Body of pancreas (tissue), 4 donors: ENCODE results near the gene CPA3. TPM values are rescaled to one million over a fixed set of nuclear protein-coding genes. Genes with fewer than 3 reads are reported as not detected.

ENCODE experiments used
- ATAC-seq: fragments of 150-250 bp; one replicate; pipeline ENCODE4 v1.9.1; 2016
- DNase-seq, 4 donors: peaks; one replicate each; pipeline ENCODE4 v3.0.0-alpha.2; 2019
- H3K27ac ChIP-seq, 4 donors: fragments of 200-600 bp; sonication (generic); 1 replicate in 3 of 4; 2 replicates in 1 of 4; pipeline versions ENCODE4 v1.5.1 to v1.6.1; 2016 to 2019; ENCODE audit warnings: mild to moderate bottlenecking in 1 of 4, mixed read lengths in 1 of 4, moderate library complexity in 1 of 4
- H3K27me3 ChIP-seq, 2 donors: fragments of 200-600 bp; sonication (generic); one replicate each; pipeline ENCODE4 v1.6.0; 2016; ENCODE audit warnings: mild to moderate bottlenecking in 1 of 2
- H3K36me3 ChIP-seq, 2 donors: fragments of 200-600 bp; sonication (generic); replicated peaks in 1 of 2; 2 replicates each; pipeline ENCODE4 v1.5.1; 2016; ENCODE audit warnings: low read depth in 2 of 2; ENCODE audit not compliant: insufficient read depth in 1 of 2
- H3K4me1 ChIP-seq: fragments of 200-600 bp; sonication (generic); one replicate; pipeline ENCODE4 v1.6.0; 2016
- H3K4me3 ChIP-seq, 2 donors: fragments of 200-600 bp; sonication (generic); 1 replicate in 1 of 2; 2 replicates in 1 of 2; pipeline ENCODE4 v1.5.1; 2016 to 2019
- H3K9me3 ChIP-seq, 3 donors: fragments of 200-600 bp; sonication (generic); 1 replicate in 2 of 3; 2 replicates in 1 of 3; pipeline ENCODE4 v1.5.1; 2016
- POLR2A ChIP-seq, 3 donors: fragments of 450-650 bp; IDR thresholded peaks; one replicate each; pipeline ENCODE4 v1.6.1; 2016; ENCODE audit warnings: antibody characterized with exemption in 3 of 3, mild to moderate bottlenecking in 2 of 3
- WGBS, 2 donors: methylation state at CpG; one replicate each; pipeline ENCODE4 v1.1.5; 2017; 5-methylcytosine and 5-hydroxymethylcytosine counted together
- intact Hi-C: fragments of 100-400 bp; cut with DNase I; formaldehyde crosslinking; loops from one replicate; pipeline ENCODE4 v1.15.1; 2023
- total RNA-seq, 2 donors: library from RNA; depleted of rRNA; stranded (reverse); fragments of >200 nt; gene quantifications; one replicate each; pipeline ENCODE4 v1.1.0, GENCODE V29; 2016
- TF ChIP-seq, protein P1 (sequence below), 7 experiments: fragments of 450-650 bp in 4 of 7; fragments of 200-600 bp in 3 of 7; sonication (generic) in 3 of 7; IDR thresholded peaks; one replicate each; pipeline ENCODE4 v1.5.1; 2016 to 2019; ENCODE audit warnings: antibody characterized with exemption in 7 of 7

Gene CPA3
- total RNA-seq, 2 donors from 2014 or later, result 4.9 to 5.7 TPM

DNA sequence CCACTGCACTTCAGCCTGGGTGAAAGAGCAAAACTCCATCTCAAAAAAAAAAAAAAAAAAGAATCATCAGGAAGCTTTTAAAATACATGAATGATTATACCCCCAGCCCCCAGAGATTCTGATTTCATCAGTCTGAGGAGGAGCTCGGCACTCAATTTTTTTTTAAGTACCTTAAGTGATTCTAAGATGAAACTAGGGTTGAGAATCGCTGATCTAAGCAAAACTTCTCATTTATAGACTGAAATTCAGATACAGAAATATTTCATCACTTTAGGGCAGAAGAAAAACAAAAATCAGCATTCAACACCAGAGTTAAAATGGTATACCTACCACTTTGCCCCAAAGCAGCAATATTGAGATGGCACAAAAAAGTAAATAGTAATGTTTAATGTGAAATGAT lies 24.7 kb downstream of the CPA3 start:
- intact Hi-C loops, result no loop called here
- TF ChIP-seq POLR2A (IDR thresholded peaks at IDR 0.05), result no peak
- TF ChIP-seq, protein P1, sequence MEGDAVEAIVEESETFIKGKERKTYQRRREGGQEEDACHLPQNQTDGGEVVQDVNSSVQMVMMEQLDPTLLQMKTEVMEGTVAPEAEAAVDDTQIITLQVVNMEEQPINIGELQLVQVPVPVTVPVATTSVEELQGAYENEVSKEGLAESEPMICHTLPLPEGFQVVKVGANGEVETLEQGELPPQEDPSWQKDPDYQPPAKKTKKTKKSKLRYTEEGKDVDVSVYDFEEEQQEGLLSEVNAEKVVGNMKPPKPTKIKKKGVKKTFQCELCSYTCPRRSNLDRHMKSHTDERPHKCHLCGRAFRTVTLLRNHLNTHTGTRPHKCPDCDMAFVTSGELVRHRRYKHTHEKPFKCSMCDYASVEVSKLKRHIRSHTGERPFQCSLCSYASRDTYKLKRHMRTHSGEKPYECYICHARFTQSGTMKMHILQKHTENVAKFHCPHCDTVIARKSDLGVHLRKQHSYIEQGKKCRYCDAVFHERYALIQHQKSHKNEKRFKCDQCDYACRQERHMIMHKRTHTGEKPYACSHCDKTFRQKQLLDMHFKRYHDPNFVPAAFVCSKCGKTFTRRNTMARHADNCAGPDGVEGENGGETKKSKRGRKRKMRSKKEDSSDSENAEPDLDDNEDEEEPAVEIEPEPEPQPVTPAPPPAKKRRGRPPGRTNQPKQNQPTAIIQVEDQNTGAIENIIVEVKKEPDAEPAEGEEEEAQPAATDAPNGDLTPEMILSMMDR (IDR thresholded peaks at IDR 0.05), result no peak
- Histone ChIP-seq H3K4me3 (no peak overlapping the region), H3K27ac (no peak overlapping the region), H3K27me3 (no peaks in the 10 kb centered on the region), H3K4me1 (no peaks in the 10 kb centered on the region), H3K9me3 (no peaks in the 10 kb centered on the region), H3K36me3 (no peaks in the 10 kb centered on the region)
- ATAC-seq (no peak), DNase-seq (no peak)
- WGBS, 2 donors, result 74 to 80% methylated on average over 2 of the region's 2 CpGs

DNA sequence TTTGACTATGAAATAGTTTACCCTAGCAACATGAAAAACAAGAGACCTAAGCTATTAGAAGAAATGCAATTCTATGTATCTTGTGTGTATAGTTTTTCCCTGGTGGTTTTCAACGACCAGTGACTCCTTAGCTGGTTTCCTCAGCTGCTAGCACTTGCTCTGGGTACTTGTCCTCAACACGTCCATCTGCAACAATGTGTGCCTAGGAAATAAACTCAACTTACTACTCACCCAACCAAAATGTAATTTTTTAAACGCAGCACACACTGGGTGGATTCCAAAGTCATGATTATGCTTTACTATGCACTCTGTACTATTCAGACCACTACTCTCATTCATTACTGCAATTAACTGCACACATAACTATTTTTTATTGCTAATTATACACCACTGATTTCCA lies 31.0 kb downstream of the CPA3 start:
- no peak overlapping the region for H3K27ac ChIP-seq
- H3K4me1 ChIP-seq, result no peaks in the 10 kb centered on the region
- no peak for ATAC-seq
- H3K9me3 ChIP-seq, result no peaks in the 10 kb centered on the region
- intact Hi-C loops, result no loop called here
- H3K27me3 ChIP-seq, result no peaks in the 10 kb centered on the region
- no peak overlapping the region for H3K4me3 ChIP-seq
- TF ChIP-seq, protein P1 (IDR thresholded peaks at IDR 0.05), result no peak
- TF ChIP-seq POLR2A (IDR thresholded peaks at IDR 0.05), result no peak
- H3K36me3 ChIP-seq, result no peaks in the 10 kb centered on the region
- DNase-seq, result no peak
- WGBS, 2 donors, result 65 to 70% methylated on average over 3 of the region's 3 CpGs

DNA sequence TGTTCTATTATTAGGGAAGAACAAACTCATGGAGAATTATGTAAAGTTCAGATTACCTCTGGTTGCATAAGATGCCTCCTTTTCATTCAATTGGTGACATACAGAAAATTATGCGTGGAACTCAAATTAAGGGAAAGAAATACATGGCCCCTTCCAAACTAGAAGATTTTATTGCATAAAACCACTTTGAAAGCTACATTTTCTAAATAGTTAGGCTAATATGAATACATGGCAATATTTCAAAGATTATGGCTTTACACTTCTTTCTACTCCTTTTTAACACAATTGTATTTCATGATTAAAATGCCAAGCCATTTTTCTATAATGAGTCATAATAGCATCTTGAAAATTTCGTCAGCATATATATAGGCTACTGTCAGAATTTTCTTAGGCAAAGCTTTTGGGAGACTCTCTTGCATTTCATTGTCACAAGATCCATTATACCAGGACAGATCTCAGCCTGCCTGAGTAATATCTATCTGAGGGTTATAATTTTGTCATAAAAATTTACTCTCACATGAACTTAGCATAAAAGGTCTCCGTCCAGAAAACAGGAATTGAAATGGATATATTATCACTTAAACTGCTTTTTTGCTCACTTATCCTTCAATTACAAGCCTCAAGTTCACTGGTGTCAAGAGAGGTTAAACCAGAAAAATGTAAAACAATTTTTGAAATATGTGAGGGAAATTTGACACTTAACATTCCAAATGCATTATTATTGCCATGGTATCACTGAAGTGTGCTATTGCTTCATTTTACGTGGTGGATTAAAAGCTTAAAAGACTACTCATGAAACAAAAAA lies 37.1 kb downstream of the CPA3 start:
- WGBS, 2 donors, result 82 to 84% methylated on average over 4 of the region's 4 CpGs

DNA sequence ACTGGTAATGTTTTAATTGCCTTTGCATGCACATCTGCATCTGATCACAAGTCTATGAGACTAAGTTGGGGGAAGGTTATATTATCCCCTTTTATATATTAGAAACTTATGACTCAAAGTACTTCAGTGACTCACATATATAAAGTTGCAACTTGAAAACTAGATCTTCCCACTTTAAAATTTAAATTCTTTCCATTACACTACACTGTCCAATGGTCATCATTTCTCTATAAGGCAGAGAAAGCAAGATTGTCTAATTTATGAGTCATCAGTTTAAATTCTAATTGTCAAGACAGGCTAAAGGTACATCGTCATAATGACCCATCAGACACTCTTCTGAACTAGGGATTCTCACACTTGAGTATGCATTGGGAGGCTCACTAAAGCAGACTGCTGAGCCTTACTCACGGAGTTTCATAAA lies 37.9 kb downstream of the CPA3 start:
- Histone ChIP-seq H3K27ac (no peak overlapping the region), H3K4me1 (no peaks in the 10 kb centered on the region), H3K4me3 (no peak overlapping the region), H3K9me3 (no peaks in the 10 kb centered on the region), H3K27me3 (no peaks in the 10 kb centered on the region), H3K36me3 (no peaks in the 10 kb centered on the region)
- TF ChIP-seq, protein P1 (IDR thresholded peaks at IDR 0.05), result no peak
- TF ChIP-seq POLR2A (IDR thresholded peaks at IDR 0.05), result no peak
- 92 to 93% methylated on average over 2 of the region's 2 CpGs for WGBS, 2 donors
- no peak for DNase-seq
- intact Hi-C loops, result no loop called here
- ATAC-seq, result no peak

More for the DNA sequence above, 37.1 kb downstream of the CPA3 start:
- no peaks in the 10 kb centered on the region for H3K36me3 ChIP-seq
- DNase-seq (no peak), ATAC-seq (no peak)
- no peaks in the 10 kb centered on the region for H3K4me1 ChIP-seq
- no peaks in the 10 kb centered on the region for H3K9me3 ChIP-seq
- intact Hi-C loops, result no loop called here
- H3K4me3 ChIP-seq, result no peak overlapping the region
- no peak for TF ChIP-seq POLR2A (IDR thresholded peaks at IDR 0.05)
- TF ChIP-seq, protein P1 (IDR thresholded peaks at IDR 0.05), result no peak
- no peaks in the 10 kb centered on the region for H3K27me3 ChIP-seq
- H3K27ac ChIP-seq, result no peak overlapping the region

DNA sequence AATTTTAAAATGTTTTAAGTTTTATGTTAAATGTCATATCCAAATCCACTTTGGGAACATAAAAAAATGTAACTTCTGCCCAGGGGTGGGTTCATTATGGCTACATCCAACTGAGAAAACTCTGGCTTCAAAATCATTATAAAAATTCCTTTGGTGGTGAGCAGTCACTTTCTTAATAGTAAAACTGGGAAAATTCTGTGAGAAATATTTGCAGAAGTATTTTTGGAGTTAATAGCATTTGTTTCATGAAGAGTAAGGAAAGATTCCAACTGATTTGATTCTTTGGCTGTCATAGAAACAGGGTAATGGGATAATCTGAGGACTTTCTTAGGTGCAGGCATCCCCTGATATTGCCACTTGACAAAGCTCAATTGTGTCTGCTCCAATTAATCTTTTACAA lies 38.8 kb downstream of the CPA3 start:
- no peak overlapping the region for H3K4me3 ChIP-seq
- H3K27me3 ChIP-seq, result no peaks in the 10 kb centered on the region
- H3K27ac ChIP-seq, result no peak overlapping the region
- no peak for DNase-seq
- intact Hi-C loops, result no loop called here
- no peak for ATAC-seq
- H3K4me1 ChIP-seq, result no peaks in the 10 kb centered on the region
- TF ChIP-seq POLR2A (IDR thresholded peaks at IDR 0.05), result no peak
- TF ChIP-seq, protein P1 (IDR thresholded peaks at IDR 0.05), result no peak
- no peaks in the 10 kb centered on the region for H3K9me3 ChIP-seq
- no peaks in the 10 kb centered on the region for H3K36me3 ChIP-seq
